Prostate gland (tissue), 2 donors: ENCODE results near the gene PDHB.

Source experiments
- CTCF ChIP-seq, 4 experiments: fragments of 200-600 bp in 2 of 4; fragments of 450-650 bp in 2 of 4; sonication (generic) in 2 of 4; IDR thresholded peaks; 1 replicate in 3 of 4; 2 replicates in 1 of 4; pipeline ENCODE4 v1.5.1; 2016 to 2019; ENCODE audit warnings: antibody characterized with exemption in 4 of 4, mild to moderate bottlenecking in 2 of 4, moderate library complexity in 2 of 4
- POLR2A ChIP-seq: fragments of 450-650 bp; IDR thresholded peaks from one replicate; pipeline ENCODE4 v1.6.1; 2016; ENCODE audit warnings: antibody characterized with exemption, mild to moderate bottlenecking
- POLR2AphosphoS5 ChIP-seq: sonication (generic); formaldehyde crosslinking; IDR thresholded peaks from one replicate; pipeline ENCODE4 v1.6.1; 2017; ENCODE audit warnings: antibody characterized with exemption

GRCh38 chr3:58441514-58442450, 8.2 kb upstream of the PDHB start:
- TF ChIP-seq CTCF (IDR thresholded peaks at IDR 0.05) (no peak), POLR2A (no peak), POLR2AphosphoS5 (no peak)
